Pulmonary artery endothelial cell (primary cell): ENCODE measurements around the gene ITGAX. TPM values are rescaled to one million over a fixed set of nuclear protein-coding genes. Genes with fewer than 3 reads are reported as not detected.

Source experiments
- DNase-seq: peaks from one replicate; pipeline ENCODE4 v3.0.0-alpha.2; 2011; ENCODE audit warnings: low read depth, low spot score
- total RNA-seq: library from RNA; depleted of rRNA; stranded (reverse); fragments of >200 nt; gene quantifications from 2 replicates; pipeline ENCODE4 v1.2.3, GENCODE V29; 2014

The ITGAX gene
- total RNA-seq, 1 donor from 2014 or later: 1.1 TPM

- DNase-seq: no peak
These were observed 16.9 kb downstream of the ITGAX start for GRCh38 chr16:31371619-31372484.

- DNase-seq: no peak
These were observed 18.3 kb downstream of the ITGAX start for GRCh38 chr16:31373235-31373634.

DNA sequence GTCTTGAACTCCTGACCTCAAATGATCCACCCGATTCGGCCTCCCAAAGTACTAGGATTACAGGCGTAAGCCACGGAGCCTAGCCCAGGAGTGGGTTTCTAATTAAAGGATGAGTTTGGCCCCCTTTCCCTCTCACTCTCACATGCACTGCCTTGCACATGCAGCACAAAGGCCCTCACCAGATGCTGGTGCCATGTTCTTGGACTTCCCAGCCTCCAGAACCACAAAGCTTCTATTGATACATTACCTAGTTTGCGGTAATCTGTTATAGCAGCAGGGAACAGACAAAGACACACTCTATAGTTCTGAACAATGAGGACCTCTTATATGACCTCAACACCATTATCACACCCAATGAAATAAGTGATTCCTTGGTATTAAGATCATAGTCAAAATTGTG lies 20.3 kb downstream of the ITGAX start:
- DNase-seq: no peak

- DNase-seq: no peak
These were observed 21.7 kb downstream of the ITGAX start for GRCh38 chr16:31376705-31377104.

DNA sequence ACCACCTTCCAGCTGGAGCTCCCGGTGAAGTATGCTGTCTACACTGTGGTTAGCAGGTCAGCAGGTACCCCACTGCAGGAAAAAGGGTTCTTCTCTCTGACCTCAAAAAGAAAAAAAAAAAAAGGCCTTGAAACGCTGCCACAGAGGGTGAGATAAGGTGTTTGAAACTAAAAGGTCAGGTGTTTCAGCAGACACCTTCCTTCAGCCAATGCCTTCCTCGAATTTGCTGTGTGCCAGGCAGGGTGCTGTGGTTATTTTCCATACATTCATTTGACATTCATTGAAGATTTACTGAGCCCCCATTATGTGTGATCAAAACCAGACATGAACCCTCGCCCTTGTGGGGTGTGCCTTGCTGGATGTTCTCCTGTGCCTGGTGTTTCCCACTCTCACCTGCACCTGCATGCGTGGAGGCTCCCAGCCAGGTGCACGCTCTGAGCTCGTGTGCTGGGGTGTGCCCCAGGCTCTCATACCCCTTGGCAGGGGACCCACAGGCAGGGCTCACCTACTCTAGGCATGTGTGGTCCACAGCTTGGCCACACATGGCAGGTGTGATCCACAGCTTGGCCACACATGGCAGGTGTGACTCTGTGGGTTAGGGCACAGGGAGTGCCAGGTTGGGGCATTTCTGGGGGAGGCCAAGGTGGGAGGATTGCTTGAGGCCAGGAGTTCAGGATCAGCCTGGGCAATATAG lies 22.4 kb downstream of the ITGAX start:
- no peak for DNase-seq

DNA sequence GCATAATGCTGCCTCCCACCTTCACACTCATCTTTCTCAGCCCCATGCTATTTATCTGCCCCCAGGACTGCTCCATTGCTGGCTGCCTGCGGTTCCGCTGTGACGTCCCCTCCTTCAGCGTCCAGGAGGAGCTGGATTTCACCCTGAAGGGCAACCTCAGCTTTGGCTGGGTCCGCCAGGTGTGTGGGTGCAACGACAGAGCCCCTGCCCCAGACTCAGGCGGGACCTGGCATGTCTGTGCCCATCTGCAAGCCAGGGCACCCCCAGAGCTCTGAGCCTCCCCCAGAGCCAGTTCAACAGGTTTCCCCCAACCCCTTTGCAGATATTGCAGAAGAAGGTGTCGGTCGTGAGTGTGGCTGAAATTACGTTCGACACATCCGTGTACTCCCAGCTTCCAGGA lies 25.2 kb downstream of the ITGAX start:
- DNase-seq: no peak

DNA sequence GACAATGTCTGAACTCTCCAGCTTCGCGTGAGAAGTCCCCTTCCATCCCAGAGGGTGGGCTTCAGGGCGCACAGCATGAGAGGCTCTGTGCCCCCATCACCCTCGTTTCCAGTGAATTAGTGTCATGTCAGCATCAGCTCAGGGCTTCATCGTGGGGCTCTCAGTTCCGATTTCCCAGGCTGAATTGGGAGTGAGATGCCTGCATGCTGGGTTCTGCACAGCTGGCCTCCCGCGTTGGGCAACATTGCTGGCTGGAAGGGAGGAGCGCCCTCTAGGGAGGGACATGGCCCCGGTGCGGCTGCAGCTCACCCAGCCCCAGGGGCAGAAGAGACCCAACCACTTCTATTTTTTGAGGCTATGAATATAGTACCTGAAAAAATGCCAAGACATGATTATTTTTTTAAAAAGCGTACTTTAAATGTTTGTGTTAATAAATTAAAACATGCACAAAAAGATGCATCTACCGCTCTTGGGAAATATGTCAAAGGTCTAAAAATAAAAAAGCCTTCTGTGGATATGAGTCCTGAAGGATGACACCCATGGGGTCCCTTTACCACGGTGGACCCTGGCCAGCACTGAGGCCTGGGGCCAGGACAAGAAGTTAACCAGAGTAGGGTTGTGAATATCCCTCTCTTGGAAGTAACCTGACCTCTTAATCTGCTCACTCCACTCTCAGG lies 27.6 kb downstream of the ITGAX start:
- DNase-seq: no peak

- no peak for DNase-seq
These were observed 30.7 kb downstream of the ITGAX start for GRCh38 chr16:31385680-31386079.

- DNase-seq: no peak
These were observed 31.4 kb downstream of the ITGAX start for GRCh38 chr16:31386157-31386984.

- no peak for DNase-seq
These were observed 33.6 kb downstream of the ITGAX start for GRCh38 chr16:31388535-31388934.

DNA sequence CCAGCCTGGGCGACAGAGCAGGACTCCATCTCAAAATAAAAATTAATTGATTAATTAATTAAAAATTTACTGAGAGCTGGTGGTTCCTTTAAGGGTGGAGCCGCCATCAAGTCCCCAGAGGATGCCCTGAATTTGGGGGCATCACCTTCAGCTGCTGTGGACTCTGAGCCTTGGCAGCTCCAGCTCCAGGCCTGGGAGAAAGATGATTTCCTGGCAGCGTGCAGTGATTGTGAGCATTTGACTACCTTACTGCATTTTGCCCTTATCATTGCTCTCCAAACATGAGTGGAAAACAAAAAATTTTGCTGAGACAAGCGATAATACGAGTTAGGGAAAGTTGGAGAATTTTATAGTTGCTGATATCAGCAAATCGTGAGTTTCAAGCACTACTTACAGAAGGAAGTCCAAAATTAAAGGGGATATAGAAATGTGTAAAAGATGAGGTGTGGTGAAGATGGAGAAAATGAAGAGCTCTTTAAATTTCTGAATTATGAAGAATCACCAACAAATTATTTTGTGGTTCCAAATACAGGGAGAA lies 35.6 kb downstream of the ITGAX start:
- no peak for DNase-seq

DNA sequence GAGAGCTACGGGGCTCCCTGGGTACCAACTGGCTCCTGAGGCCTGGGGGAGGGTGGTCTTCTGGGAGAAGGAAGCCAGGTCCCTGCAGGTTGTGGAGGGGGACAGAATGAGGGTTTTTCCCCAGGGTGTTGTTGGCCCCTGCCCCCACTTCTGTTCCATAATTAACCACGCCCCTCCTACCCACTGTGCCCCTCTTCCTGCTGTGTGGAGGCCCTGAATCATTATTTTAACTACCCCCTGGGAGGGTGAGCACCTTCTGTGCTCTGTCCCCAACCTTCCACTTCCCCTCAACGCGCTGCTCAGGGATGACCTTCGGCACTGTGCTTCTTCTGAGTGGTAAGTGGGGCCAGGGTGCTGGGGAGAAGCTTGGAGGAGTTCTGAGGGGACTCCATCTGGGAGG lies 38.1 kb downstream of the ITGAX start, which contains the start of gene ITGAD:
Gene ITGAD, plus strand, starts transcription at position 280 of the 400 bp plus-strand sequence. Its CDS starts 26 bp downstream, at position 306.
- no peak for DNase-seq

- DNase-seq: no peak
These were observed 40.7 kb downstream of the ITGAX start for GRCh38 chr16:31395647-31396046.

DNA sequence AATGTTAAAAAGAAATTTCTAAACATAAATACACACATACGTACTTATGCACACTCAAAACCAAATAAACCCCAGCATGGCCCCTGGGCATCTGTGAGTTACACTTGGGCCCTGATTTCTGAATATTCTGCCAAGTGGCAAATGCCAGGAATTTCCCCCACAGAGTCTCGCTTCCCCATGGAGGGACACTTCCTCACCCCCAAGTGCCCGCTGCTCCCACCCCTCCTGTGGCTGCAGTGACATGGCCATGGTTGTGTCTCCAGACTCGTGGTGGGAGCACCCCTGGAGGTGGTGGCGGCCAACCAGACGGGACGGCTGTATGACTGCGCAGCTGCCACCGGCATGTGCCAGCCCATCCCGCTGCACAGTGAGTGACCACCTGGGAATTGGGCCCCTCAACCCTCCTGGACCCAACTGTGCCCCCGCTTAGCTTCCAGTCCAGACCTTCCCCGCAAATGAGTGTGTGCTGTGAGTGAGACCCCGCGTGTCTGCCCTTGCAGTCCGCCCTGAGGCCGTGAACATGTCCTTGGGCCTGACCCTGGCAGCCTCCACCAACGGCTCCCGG lies 42.2 kb downstream of the ITGAX start:
- no peak for DNase-seq

DNA sequence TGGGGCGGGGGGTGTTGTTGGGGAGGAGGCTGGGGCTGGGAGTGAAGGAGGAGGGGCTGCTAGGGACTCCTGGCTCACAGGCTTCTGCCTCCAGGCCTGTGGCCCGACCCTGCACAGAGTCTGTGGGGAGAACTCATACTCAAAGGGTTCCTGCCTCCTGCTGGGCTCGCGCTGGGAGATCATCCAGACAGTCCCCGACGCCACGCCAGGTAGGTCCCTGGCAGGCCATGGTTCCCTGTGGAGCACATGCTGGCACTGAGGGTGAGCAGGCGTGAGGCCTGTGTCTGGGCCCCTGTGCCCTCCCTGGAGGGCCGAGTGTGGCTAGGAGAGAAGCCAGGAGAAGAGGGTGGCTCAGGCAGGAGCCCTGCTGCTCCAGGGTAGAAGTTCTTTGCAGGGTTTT lies 42.7 kb downstream of the ITGAX start:
- DNase-seq: no peak

- DNase-seq: no peak
These were observed 45.2 kb downstream of the ITGAX start for GRCh38 chr16:31400191-31400590.

- no peak for DNase-seq
These were observed 46.5 kb downstream of the ITGAX start for GRCh38 chr16:31401436-31401835.

DNA sequence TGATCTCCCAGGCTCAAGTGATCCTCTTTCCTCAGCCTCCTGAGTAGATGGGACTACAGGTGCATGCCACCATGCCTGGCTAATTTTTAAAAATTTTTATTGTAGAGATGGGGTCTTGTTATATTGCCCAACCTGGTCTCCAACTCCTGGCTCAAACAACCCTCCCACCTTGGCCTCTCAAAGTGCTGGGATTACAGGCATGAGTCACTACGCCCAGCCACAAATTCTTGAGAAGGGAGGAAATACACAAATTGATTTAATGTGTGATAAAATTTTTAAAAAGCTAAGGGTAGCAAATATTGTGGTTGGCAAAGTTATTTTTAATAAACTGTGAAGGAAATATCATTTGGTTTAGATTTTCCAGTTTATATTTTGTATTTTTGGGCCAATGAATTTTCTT lies 47.7 kb downstream of the ITGAX start:
- no peak for DNase-seq

DNA sequence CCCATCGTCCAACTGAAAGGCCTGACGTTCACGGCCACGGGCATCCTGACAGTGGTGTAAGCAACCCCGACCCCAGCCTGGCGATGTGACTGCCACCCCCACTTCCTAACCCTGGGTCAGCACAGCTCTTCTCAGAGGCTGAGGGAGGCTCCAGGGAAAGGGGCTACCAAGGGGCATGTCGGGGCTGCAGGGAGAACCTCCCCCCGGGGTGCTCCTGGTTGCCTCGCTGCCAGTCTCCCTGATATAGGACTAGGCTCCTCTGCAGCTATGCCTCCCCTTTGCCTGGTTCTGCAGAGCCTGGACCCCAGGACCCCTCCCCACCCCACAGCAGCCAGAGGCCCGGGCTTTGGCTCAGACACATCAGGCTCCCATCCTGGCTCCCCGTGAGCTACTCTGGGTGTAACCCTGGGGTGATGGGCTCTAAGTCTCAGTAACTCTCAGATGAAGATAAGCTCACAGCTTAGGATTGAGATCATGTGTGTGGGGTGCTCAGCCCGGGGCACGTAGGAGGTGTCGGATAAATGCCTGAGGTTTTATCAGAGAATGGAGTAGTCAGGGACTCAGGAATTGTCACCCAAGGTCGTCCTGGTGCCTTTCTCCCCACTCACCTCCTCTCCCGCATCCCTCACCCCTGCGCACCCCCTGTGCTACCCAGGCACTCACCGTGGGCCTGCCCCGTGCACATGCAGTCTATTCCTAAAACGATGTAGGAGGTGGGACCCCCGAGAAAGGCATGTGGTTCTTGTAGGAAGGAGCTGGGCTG lies 48.8 kb downstream of the ITGAX start:
- no peak for DNase-seq
